Measurements from ENCODE around the gene PTPRM. TPM values are rescaled to one million over a fixed set of nuclear protein-coding genes. Genes with fewer than 3 reads are reported as not detected.

PTPRM gene
- total RNA-seq, 1 donor from 2014 or later: 131 TPM

DNA sequence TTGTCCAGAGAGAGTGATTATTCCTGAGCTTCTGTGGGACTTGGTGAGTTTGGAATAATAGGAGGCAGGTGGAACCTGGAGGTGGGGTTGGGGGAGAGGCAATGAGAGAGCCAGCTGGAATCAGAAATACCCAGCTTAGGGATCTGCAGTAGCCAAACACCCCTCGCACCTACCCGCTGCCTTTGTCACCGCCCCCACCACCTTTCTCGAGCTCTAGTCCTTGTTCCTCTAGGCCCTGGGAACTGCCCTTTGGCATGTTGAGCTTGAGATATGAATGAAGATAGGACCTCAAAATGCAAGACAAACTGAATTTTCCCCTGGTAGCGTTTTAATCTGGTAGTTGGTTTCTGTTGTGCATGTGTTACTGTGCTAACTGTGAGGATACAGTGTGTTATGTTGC is 242.9 kb downstream of the PTPRM start:
- Mint-ChIP-seq H3K27me3 (ENCODE audit: low read depth) (no peaks in the 10 kb centered on the region), H3K4me3 (ENCODE audit: unreplicated experiment) (no peak overlapping the region), H3K27ac (ENCODE audit: unreplicated experiment) (no peak overlapping the region)

DNA sequence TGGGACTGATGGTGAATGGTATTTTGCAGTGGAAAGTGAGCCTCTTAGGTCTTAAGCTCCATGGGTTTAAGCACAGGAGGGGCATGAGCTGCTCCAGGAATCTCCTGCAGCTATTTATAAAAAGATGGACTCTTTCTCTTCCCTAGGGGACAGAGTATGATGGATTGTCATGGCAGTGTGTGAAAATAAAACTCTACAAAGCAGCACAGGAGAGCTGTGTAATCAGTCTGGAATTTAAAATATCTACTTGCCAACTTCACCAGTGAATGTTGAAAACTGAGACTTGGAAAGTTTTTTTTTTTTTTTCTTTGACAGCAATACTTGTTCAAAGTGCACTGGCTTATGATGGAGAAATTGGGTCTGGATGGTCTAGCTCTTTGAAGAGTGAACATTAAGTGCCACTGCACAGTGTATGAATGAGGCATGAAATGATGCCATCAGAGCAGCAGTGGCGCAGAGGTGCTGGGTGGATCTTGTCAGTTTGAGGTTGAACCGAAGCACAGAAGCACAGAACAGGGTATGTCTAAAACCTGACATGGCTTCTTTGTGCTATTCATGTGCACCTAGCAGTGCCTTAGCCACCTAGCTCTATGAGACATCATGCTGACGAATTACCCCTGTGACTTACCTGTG is 245.4 kb downstream of the PTPRM start:
- TF ChIP-seq, protein P1, sequence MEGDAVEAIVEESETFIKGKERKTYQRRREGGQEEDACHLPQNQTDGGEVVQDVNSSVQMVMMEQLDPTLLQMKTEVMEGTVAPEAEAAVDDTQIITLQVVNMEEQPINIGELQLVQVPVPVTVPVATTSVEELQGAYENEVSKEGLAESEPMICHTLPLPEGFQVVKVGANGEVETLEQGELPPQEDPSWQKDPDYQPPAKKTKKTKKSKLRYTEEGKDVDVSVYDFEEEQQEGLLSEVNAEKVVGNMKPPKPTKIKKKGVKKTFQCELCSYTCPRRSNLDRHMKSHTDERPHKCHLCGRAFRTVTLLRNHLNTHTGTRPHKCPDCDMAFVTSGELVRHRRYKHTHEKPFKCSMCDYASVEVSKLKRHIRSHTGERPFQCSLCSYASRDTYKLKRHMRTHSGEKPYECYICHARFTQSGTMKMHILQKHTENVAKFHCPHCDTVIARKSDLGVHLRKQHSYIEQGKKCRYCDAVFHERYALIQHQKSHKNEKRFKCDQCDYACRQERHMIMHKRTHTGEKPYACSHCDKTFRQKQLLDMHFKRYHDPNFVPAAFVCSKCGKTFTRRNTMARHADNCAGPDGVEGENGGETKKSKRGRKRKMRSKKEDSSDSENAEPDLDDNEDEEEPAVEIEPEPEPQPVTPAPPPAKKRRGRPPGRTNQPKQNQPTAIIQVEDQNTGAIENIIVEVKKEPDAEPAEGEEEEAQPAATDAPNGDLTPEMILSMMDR (IDR thresholded peaks at IDR 0.05): no peak
- Mint-ChIP-seq H3K27me3 (ENCODE audit: low read depth) (no peaks in the 10 kb centered on the region), H3K9me3 (ENCODE audit: low read depth) (peaks cover 22% of the 10 kb centered on the region), H3K4me3 (ENCODE audit: unreplicated experiment) (peak overlapping the region; percentile 29), H3K36me3 (ENCODE audit: low read depth) (peaks cover 15% of the 10 kb centered on the region), H3K4me1 (ENCODE audit: low read depth) (peaks cover 51% of the 10 kb centered on the region), H3K27ac (ENCODE audit: unreplicated experiment) (peak overlapping the region; percentile 91)
- no peak for DNase-seq (ENCODE audit: low spot score)

More for the DNA sequence above, 242.9 kb downstream of the PTPRM start:
- H3K36me3 Mint-ChIP-seq (ENCODE audit: low read depth): peaks cover 12% of the 10 kb centered on the region
- H3K9me3 Mint-ChIP-seq (ENCODE audit: low read depth): peaks cover 19% of the 10 kb centered on the region
- H3K4me1 Mint-ChIP-seq (ENCODE audit: low read depth): peaks cover 61% of the 10 kb centered on the region
- DNase-seq (ENCODE audit: low spot score): no peak
- TF ChIP-seq, protein P1 (IDR thresholded peaks at IDR 0.05): no peak

DNA sequence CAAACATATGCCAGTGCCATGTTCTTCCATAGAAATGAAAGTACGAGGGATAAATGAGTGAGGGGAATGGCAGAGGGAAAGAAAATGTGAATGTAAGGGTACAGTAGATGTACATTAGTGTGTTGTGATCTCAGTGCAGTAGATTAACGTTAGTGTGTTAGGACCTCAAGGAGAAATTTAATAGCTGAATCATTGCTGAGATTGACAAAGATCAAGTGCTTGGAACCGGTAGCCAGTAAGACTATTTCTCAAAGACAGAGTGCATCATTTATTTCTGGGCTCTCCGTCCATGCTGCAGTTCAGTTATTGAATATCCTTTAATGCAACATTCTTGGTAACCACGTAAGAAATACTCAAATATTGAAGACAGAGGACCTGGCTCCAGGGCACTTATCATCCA is 246.0 kb downstream of the PTPRM start:
- Mint-ChIP-seq H3K4me1 (ENCODE audit: low read depth) (peaks cover 51% of the 10 kb centered on the region), H3K4me3 (ENCODE audit: unreplicated experiment) (no peak overlapping the region), H3K27ac (ENCODE audit: unreplicated experiment) (peak overlapping the region; percentile 91), H3K36me3 (ENCODE audit: low read depth) (peaks cover 15% of the 10 kb centered on the region), H3K27me3 (ENCODE audit: low read depth) (no peaks in the 10 kb centered on the region), H3K9me3 (ENCODE audit: low read depth) (peaks cover 22% of the 10 kb centered on the region)
- DNase-seq (ENCODE audit: low spot score): no peak
- TF ChIP-seq, protein P1 (IDR thresholded peaks at IDR 0.05): no peak

DNA sequence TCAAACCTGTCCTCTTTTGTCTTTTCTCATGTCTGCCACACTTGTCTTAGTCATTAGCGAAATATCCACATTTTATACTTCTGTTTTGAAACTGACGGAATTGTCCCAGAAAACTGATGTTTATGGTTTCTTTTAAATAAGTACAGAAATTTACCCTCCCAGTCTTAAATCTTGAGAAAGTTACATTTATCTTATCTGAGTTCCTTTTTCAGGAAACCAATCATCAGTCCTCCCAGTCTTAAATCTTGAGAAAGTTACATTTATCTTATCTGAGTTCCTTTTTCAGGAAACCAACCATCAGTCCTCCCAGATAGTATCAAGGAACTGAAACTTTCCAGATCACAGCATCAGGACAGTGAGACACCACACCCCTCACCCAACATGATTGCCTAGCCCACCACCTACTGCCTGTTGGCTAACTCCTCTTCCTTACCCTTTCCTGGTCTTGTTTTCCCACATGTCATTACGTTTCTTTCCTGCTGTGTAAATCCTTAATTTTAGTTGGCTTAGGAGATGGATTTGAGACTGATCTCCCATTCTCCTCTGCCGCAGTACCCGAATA is 247.7 kb downstream of the PTPRM start:
- H3K27ac Mint-ChIP-seq (ENCODE audit: unreplicated experiment): no peak overlapping the region
- peaks cover 41% of the 10 kb centered on the region for H3K4me1 Mint-ChIP-seq (ENCODE audit: low read depth)
- TF ChIP-seq, protein P1 (IDR thresholded peaks at IDR 0.05): no peak
- no peaks in the 10 kb centered on the region for H3K27me3 Mint-ChIP-seq (ENCODE audit: low read depth)
- H3K4me3 Mint-ChIP-seq (ENCODE audit: unreplicated experiment): no peak overlapping the region
- DNase-seq (ENCODE audit: low spot score): no peak
- H3K36me3 Mint-ChIP-seq (ENCODE audit: low read depth): peaks cover 15% of the 10 kb centered on the region
- peaks cover 22% of the 10 kb centered on the region for H3K9me3 Mint-ChIP-seq (ENCODE audit: low read depth)

DNA sequence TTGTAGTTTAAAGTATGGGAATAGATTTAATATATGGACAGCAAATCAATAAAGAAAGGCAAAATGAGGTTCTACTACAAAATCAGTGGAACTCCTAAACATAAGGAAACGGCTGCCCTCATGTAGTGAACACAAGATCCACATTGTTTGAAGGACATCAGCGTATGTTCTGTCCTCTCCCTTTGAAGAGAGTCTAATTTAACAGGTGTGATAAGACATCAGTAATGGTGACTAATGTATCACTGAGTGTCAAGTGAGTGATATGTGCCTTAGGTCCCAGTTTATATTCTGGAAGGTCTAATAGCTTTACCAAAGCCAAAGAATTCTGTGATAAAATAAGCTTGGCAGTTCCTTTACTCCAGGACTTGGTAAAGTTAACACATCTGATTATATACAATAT is 248.7 kb downstream of the PTPRM start:
- Mint-ChIP-seq H3K4me3 (ENCODE audit: unreplicated experiment) (no peak overlapping the region), H3K27ac (ENCODE audit: unreplicated experiment) (no peak overlapping the region), H3K9me3 (ENCODE audit: low read depth) (peaks cover 22% of the 10 kb centered on the region), H3K36me3 (ENCODE audit: low read depth) (peaks cover 15% of the 10 kb centered on the region), H3K4me1 (ENCODE audit: low read depth) (peaks cover 36% of the 10 kb centered on the region), H3K27me3 (ENCODE audit: low read depth) (no peaks in the 10 kb centered on the region)
- DNase-seq (ENCODE audit: low spot score): no peak
- TF ChIP-seq, protein P1 (IDR thresholded peaks at IDR 0.05): no peak
